Fibroblast of pulmonary artery (primary cell): Measurements from ENCODE around the gene TDP1.
A peak's percentile ranks its signal among the peaks of the same experiment; 100 is the strongest.

Experiments
- DNase-seq: peaks from one replicate; pipeline ENCODE4 v3.0.0-alpha.2; 2010; ENCODE audit warnings: low read depth
- H3K4me3 ChIP-seq: replicated peaks from 2 replicates; pipeline ENCODE4 v1.5.1; 2011; ENCODE audit warnings: low read depth, mild to moderate bottlenecking, control low read depth, low read length, moderate library complexity
- CTCF ChIP-seq: IDR thresholded peaks from 2 replicates; pipeline ENCODE4 v1.5.1; 2011; ENCODE audit warnings: mild to moderate bottlenecking, control low read depth, low read length, inconsistent platforms; ENCODE audit errors: missing control alignments

The TDP1 gene

GRCh38 chr14:90056826-90057225 lies 101.1 kb downstream of the TDP1 start:
- no peak overlapping the region for H3K4me3 ChIP-seq
- DNase-seq: no peak
- TF ChIP-seq CTCF: no peak

GRCh38 chr14:90058876-90059458 lies 103.2 kb downstream of the TDP1 start:
- TF ChIP-seq CTCF: no peak
- no peak for DNase-seq
- no peak overlapping the region for H3K4me3 ChIP-seq

GRCh38 chr14:90060312-90060964 lies 104.7 kb downstream of the TDP1 start:
- peak overlapping the region; percentile 40 for H3K4me3 ChIP-seq
- DNase-seq: peak; percentile 47
- TF ChIP-seq CTCF: peak; percentile 28

- no peak for DNase-seq
- TF ChIP-seq CTCF: no peak
- H3K4me3 ChIP-seq: peak overlapping the region; percentile 40
These were observed 105.4 kb downstream of the TDP1 start for GRCh38 chr14:90060965-90061684.

- TF ChIP-seq CTCF: no peak
- no peak for DNase-seq
- H3K4me3 ChIP-seq: peak within 1 kb of the TSS; percentile 40
These were observed 106.0 kb downstream of the TDP1 start, which contains the start of gene KCNK13 for GRCh38 chr14:90061685-90062126. KCNK13 (plus strand) TSS chr14:90061994; CDS start chr14:90062206, 212 bp downstream.

GRCh38 chr14:90062127-90062794 lies 106.5 kb downstream of the TDP1 start:
- no peak for TF ChIP-seq CTCF
- no peak for DNase-seq
- H3K4me3 ChIP-seq: no peak overlapping the region
